HCT116 (cell line): ENCODE data around the gene SNF8. TPM values are rescaled to one million over a fixed set of nuclear protein-coding genes. Genes with fewer than 3 reads are reported as not detected.

Source experiments
- total RNA-seq: library from RNA; stranded (reverse); gene quantifications from one replicate; pipeline ENCODE4 v1.2.1, GENCODE V29; 2021; ENCODE audit not compliant: unreplicated experiment

SNF8 gene
- total RNA-seq, 1 experiment from 2014 or later = 178 TPM

Other genes with a start within 250 kb of the SNF8 start
- not detected for gene PRAC1, start 222.3 kb downstream of the SNF8 start, total RNA-seq
- not detected for gene PRAC2, start 221.7 kb downstream of the SNF8 start, total RNA-seq
- 7.8 TPM for gene HOXB13, start 216.1 kb downstream of the SNF8 start, total RNA-seq
- 0.79 TPM for gene TTLL6, start 127.6 kb downstream of the SNF8 start, total RNA-seq
- 151 TPM for gene CALCOCO2, start 113.8 kb downstream of the SNF8 start, total RNA-seq
- 188 TPM for gene ATP5MC1, start 52.1 kb downstream of the SNF8 start, total RNA-seq
- 119 TPM for gene UBE2Z, start 36.4 kb downstream of the SNF8 start, total RNA-seq
- not detected for gene GIP, start 23.8 kb upstream of the SNF8 start, total RNA-seq
- 0.91 TPM for gene IGF2BP1, start 52.5 kb upstream of the SNF8 start, total RNA-seq
- not detected for gene B4GALNT2, start 187.9 kb upstream of the SNF8 start, total RNA-seq